ENCODE measurements around the gene MSANTD2.

GRCh38 chr11:124745835-124746620, 54.2 kb downstream of the MSANTD2 start:
- TF ChIP-seq NFIC (IDR thresholded peaks at IDR 0.05) (no peak), MAX (IDR thresholded peaks at IDR 0.05) (no peak), REST (IDR thresholded peaks at IDR 0.05; ENCODE audit: low read depth) (no peak), TAF1 (IDR thresholded peaks at IDR 0.05; ENCODE audit: low read depth) (no peak), CEBPB (IDR thresholded peaks at IDR 0.05) (no peak), YY1 (IDR thresholded peaks at IDR 0.05; ENCODE audit: low read depth) (no peak), FOXM1 (IDR thresholded peaks at IDR 0.05; ENCODE audit: borderline replicate concordance, low read depth) (no peak), EP300 (IDR thresholded peaks at IDR 0.05; ENCODE audit: borderline replicate concordance) (no peak), EGR1 (IDR thresholded peaks at IDR 0.05) (no peak), CREB1 (IDR thresholded peaks at IDR 0.05; ENCODE audit: low read depth) (no peak), RAD21 (IDR thresholded peaks at IDR 0.05; ENCODE audit: low read depth) (peak; percentile 3; the same call in 1 of the 2 replicates)
